G401.6 (cell line): ENCODE measurements around the gene HEXD.
"Not testable (repeated sequence)": the region's sequence is repeated elsewhere in the genome, so short reads cannot be mapped to it uniquely, and the experiment has no call there.

Experiments used
- FAIRE-seq: peaks from 2 replicates; lab custom pipeline; 2012; peaks lifted over from hg19 to GRCh38; lab: Jason Lieb, UNC

Gene HEXD

GRCh38 chr17:82397449-82398335 lies 20.5 kb upstream of the HEXD start:
- FAIRE-seq, result no peak

- no peak for FAIRE-seq
Measured at GRCh38 chr17:82399041-82399441, 19.1 kb upstream of the HEXD start.

- FAIRE-seq, result no peak
Measured at GRCh38 chr17:82399601-82400101, 18.5 kb upstream of the HEXD start.

- FAIRE-seq, result no peak
Measured at GRCh38 chr17:82400206-82400605, 17.9 kb upstream of the HEXD start.

- no peak for FAIRE-seq
Measured at GRCh38 chr17:82400830-82401229, 17.3 kb upstream of the HEXD start.

- FAIRE-seq, result no peak
Measured at GRCh38 chr17:82402865-82403264, 15.3 kb upstream of the HEXD start.

- FAIRE-seq, result no peak
Measured at GRCh38 chr17:82403662-82404660, 14.2 kb upstream of the HEXD start.

GRCh38 chr17:82405051-82405450 lies 13.1 kb upstream of the HEXD start:
- no peak for FAIRE-seq

GRCh38 chr17:82406131-82406671 lies 11.9 kb upstream of the HEXD start:
- no peak for FAIRE-seq

- FAIRE-seq, result no peak
Measured at GRCh38 chr17:82407255-82407654, 10.9 kb upstream of the HEXD start.

GRCh38 chr17:82408288-82408937 lies 9.7 kb upstream of the HEXD start:
- no peak for FAIRE-seq

GRCh38 chr17:82408938-82409318 lies 9.2 kb upstream of the HEXD start:
- FAIRE-seq, result no peak

GRCh38 chr17:82410014-82410716 lies 8.0 kb upstream of the HEXD start:
- FAIRE-seq, result no peak

- FAIRE-seq, result no peak
Measured at GRCh38 chr17:82411396-82412053, 6.6 kb upstream of the HEXD start.

- not testable (repeated sequence) for FAIRE-seq
Measured at GRCh38 chr17:82412081-82412480, 6.1 kb upstream of the HEXD start.

GRCh38 chr17:82412535-82413520 lies 5.3 kb upstream of the HEXD start:
- FAIRE-seq, result no peak

- no peak for FAIRE-seq
Measured at GRCh38 chr17:82414548-82415281, 3.4 kb upstream of the HEXD start.

- no peak for FAIRE-seq
Measured at GRCh38 chr17:82415336-82415735, 2.8 kb upstream of the HEXD start.

- no peak for FAIRE-seq
Measured at GRCh38 chr17:82415786-82416185, 2.4 kb upstream of the HEXD start.
